GM10248 (cell line): ENCODE results near the gene GALNT17.

Experiments used
- CTCF ChIA-PET: fragments of 300-600 bp; sonication (Branson Sonifier 250); formaldehyde crosslinking; extraction: SDS; loops from one replicate; lab custom pipeline; 2021; ENCODE audit warnings: antibody characterized with exemption; lab: Yijun Ruan, JAX
- POLR2A ChIA-PET: fragments of 350-650 bp; sonication (Branson Sonifier 250); formaldehyde crosslinking; extraction: SDS; loops from one replicate; lab custom pipeline; 2020; ENCODE audit warnings: antibody characterized with exemption; lab: Yijun Ruan, JAX
- DNase-seq: peaks from one replicate; pipeline ENCODE4 v3.0.0; 2012; ENCODE audit errors: extremely low spot score
- CTCF ChIP-seq: IDR thresholded peaks from 2 replicates; pipeline ENCODE4 v1.5.1; 2012; ENCODE audit warnings: mild to moderate bottlenecking, low read depth; ENCODE audit errors: extremely low read depth, missing control alignments, control extremely low read depth

Gene GALNT17

DNA sequence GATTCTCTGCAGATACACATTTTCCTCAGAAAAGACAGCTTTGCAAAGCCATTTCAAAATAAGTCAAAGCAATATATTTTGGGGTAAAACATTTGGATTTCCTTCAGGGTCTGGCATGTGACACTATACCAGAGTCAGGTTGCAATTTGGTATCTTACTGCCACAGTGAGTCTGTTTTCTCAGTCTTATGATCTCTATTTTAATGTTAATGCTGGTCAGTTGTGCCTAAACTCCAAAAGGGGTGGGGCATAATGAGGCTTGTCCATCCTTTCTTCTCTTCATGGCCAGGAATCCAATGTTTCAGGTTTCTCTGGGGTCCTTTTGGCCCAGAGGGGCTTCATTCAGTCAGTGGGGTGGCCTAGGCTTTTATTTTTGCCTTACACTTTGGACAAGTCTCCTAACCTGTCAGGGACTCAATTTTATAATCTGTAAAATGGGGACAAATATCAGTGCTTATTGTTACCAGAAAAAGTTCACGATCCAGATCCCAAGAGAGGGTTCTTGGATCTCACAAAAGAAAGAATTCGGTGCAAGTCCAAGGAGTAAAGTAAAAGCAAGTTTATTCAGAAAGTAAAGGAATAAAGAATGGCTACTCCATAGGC is 341.5 kb downstream of the GALNT17 start:
- DNase-seq = no peak
- CTCF ChIA-PET = no interaction called here
- POLR2A ChIA-PET = no interaction called here
- no peak for TF ChIP-seq CTCF

DNA sequence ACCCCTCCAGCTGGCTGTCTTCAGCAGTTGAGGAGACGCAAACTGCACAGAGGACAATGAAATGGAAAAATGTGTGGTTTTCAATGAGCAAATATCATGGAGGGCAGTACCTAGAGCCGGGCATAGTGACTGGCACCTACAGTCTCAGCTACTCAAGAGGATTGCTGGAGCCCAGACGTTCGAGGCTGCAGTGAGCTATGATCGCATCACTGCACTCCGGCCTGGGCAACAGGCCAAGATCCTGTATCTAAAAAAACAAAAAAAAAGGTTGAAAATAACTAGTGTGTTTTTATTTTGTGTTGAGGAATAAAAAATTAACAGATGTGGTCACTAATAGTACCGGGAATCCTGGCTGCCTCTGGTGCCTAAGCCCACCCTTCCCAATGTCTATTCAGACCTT is 345.5 kb downstream of the GALNT17 start:
- no peak for TF ChIP-seq CTCF
- POLR2A ChIA-PET = no interaction called here
- DNase-seq = no peak
- CTCF ChIA-PET = interaction anchor here (1.3 kb wide), 1 partner anchor 22 kb away, joined by 3 read pairs; no protein-coding TSS in a partner anchor

GRCh38 chr7:71479231-71479630 is 347.3 kb downstream of the GALNT17 start:
- TF ChIP-seq CTCF = no peak
- DNase-seq = no peak
- ChIA-PET POLR2A (no interaction called here), CTCF (no interaction called here)

GRCh38 chr7:71480791-71481190 is 348.8 kb downstream of the GALNT17 start:
- CTCF ChIA-PET = no interaction called here
- DNase-seq = no peak

GRCh38 chr7:71482284-71482683 is 350.3 kb downstream of the GALNT17 start:
- no peak for DNase-seq
- CTCF ChIA-PET = no interaction called here
- POLR2A ChIA-PET = no interaction called here
- TF ChIP-seq CTCF = no peak

More at GRCh38 chr7:71480791-71481190, 348.8 kb downstream of the GALNT17 start:
- TF ChIP-seq CTCF = no peak
- POLR2A ChIA-PET = no interaction called here

DNA sequence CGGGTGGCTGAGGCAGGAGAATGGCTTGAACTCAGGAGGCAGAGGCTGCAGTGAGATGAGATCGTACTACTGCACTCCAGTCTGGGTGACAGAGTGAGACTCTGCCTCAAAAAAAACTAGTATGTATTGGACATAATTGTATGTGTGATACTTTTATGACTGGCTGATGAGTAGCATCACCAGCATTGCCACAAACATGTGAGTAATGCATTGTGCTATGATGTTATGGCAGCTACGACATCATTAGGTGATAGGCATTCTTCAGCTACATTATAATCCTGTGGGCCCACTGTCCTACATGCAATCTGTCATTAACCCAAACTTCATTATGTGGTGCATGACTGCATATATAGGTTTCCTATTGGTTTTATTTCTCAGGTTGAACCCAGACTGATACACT is 352.4 kb downstream of the GALNT17 start:
- TF ChIP-seq CTCF = no peak
- no peak for DNase-seq
- ChIA-PET POLR2A (no interaction called here), CTCF (no interaction called here)
